ENCODE results near the gene SIVA1. TPM values are rescaled to one million over a fixed set of nuclear protein-coding genes. Genes with fewer than 3 reads are reported as not detected.

The SIVA1 gene, protein sequence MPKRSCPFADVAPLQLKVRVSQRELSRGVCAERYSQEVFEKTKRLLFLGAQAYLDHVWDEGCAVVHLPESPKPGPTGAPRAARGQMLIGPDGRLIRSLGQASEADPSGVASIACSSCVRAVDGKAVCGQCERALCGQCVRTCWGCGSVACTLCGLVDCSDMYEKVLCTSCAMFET
- total RNA-seq (2013), result 52.0 TPM
- polyA plus RNA-seq (100 to 1,000 TPM; 102 to 193 (median 156) TPM), polyA minus RNA-seq (35.2 and 39.0 TPM in 2 replicates), total RNA-seq (4.3 to 31.5 (median 19.4) reads per million in 11 experiments)

DNA sequence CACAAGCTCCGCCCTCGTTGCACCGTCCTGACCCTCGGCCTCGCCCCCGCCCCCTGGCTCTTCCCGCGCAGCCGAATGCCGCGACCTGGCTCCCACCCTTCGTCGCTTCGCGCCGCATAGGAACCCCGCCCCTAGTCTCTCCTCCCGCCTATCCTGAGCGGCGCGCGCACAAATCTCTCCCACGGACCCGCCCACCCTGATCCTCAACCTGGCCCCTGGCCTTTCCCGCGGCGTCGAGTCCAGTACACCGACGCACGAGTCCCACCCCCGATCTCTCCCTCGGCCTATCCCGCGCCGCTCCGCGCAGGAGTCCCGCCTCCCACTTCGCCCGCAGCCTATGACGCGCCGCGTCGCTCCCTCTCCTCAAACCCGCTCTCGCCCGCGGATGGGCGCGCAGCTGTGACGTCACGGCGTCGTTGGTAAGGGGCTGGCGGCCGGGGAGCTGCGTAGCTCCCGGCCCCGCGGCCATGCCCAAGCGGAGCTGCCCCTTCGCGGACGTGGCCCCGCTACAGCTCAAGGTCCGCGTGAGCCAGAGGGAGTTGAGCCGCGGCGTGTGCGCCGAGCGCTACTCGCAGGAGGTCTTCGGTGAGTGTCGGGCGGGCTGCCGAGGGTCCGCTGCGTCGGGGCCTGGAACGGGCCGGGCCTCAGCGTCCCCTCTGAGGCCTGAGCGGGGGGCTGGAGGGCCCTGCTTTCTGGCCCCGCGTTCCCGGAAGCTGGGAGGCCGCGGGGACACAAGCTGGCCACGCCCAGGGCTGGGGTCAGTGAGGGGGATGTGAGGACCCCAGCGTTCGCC is at the start of gene SIVA1:
Gene SIVA1 (plus strand): TSS at position 413 of the 793 bp plus-strand sequence. CDS start 55 bp downstream, at position 468.
- Histone ChIP-seq H3K4me3 (replicated peaks in 1 of 3; ENCODE audit: low read depth in 2 of 3, low read length in 3 of 3) (peak within 1 kb of the TSS; percentile 64 to 91 (median 88)), H2AFZ (ENCODE audit: insufficient read depth, low read depth, low read length, poor library complexity, severe bottlenecking) (peak within 1 kb of the TSS; percentile 93), H4K20me1 (ENCODE audit: insufficient read depth, low read length) (peaks cover 31% of the 10 kb centered on the region), H3K36me3 (replicated peaks in 1 of 2; ENCODE audit: control insufficient read depth in 1 of 2, insufficient read depth in 2 of 2, low read length in 2 of 2) (peaks cover 20 to 32% of the 10 kb centered on the region in 2 donors), H3K9ac (ENCODE audit: insufficient read depth, low read length, poor library complexity, severe bottlenecking) (peak within 1 kb of the TSS; percentile 99), H3K4me1 (ENCODE audit: control insufficient read depth in 1 of 2, insufficient read depth in 2 of 2, low read length in 2 of 2) (peaks cover 19 to 37% of the 10 kb centered on the region in 2 donors), H3K4me2 (replicated peaks; ENCODE audit: extremely low read depth, low read length, poor library complexity, severe bottlenecking) (peak within 1 kb of the TSS; percentile 87), H3K27ac (ENCODE audit: low read depth in 1 of 2, low read length in 2 of 2) (peak within 1 kb of the TSS; percentile 83 to 95), H3K9me3 (replicated peaks in 1 of 2; ENCODE audit: control insufficient read depth in 1 of 2, insufficient read depth in 1 of 2, low read length in 2 of 2) (no peaks in the 10 kb centered on the region), H3K27me3 (ENCODE audit: control insufficient read depth in 2 of 2, insufficient read depth in 2 of 2, low read length in 2 of 2) (no peaks in the 10 kb centered on the region), H3K79me2 (ENCODE audit: insufficient read depth, low read length) (peaks cover 44% of the 10 kb centered on the region)
- peaks cover 0 to 8% (median 2%) of the 10 kb centered on the region in 7 donors for H3K9me3 Mint-ChIP-seq
- under 1% methylated on average over 89 of the region's 95 CpGs for WGBS (ENCODE audit: insufficient coverage)
- peaks cover 25% of the 10 kb centered on the region for H3K4me1 Mint-ChIP-seq
- intact Hi-C loops (cut with micrococcal nuclease), result loop anchor here in 1 of 2 donors (5.0 kb wide), 1 partner anchor 739 kb away; the partner anchor contains the start of gene TEDC1
- peak within 1 kb of the TSS; percentile 85 to 97 (median 93) for H3K27ac Mint-ChIP-seq
- H3K4me3 Mint-ChIP-seq, result peak within 1 kb of the TSS; percentile 83 to 90
- peak; percentile 97 to 100 (median 100) for DNase-seq
- no peaks in the 10 kb centered on the region for H3K27me3 Mint-ChIP-seq (ENCODE audit: low read depth in 3 of 3)
- H3K36me3 Mint-ChIP-seq, result peaks cover 19 to 27% of the 10 kb centered on the region in 2 donors
- TF ChIP-seq, protein P1, sequence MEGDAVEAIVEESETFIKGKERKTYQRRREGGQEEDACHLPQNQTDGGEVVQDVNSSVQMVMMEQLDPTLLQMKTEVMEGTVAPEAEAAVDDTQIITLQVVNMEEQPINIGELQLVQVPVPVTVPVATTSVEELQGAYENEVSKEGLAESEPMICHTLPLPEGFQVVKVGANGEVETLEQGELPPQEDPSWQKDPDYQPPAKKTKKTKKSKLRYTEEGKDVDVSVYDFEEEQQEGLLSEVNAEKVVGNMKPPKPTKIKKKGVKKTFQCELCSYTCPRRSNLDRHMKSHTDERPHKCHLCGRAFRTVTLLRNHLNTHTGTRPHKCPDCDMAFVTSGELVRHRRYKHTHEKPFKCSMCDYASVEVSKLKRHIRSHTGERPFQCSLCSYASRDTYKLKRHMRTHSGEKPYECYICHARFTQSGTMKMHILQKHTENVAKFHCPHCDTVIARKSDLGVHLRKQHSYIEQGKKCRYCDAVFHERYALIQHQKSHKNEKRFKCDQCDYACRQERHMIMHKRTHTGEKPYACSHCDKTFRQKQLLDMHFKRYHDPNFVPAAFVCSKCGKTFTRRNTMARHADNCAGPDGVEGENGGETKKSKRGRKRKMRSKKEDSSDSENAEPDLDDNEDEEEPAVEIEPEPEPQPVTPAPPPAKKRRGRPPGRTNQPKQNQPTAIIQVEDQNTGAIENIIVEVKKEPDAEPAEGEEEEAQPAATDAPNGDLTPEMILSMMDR (IDR thresholded peaks at IDR 0.05), result no peak

DNA sequence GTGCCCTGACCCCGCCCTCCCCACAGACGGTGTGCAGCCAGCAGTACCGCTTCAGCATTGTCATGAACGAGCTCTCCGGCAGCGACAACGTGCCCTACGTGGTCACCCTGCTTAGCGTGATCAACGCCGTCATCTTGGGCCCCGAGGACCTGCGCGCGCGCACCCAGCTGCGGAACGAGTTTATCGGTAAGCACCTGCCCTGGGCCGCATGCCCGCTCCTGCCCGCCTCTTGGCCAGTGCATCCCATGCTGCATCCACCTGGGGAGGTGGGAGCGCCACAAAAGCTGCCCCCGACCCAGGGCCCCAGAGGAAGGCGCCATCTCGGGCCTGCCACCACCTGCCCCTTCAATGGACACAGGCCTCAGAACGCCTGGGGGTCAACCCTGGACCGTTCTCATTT is 49.7 kb upstream of the SIVA1 start:
- no peak overlapping the region for H3K4me3 Mint-ChIP-seq
- intact Hi-C loops (cut with micrococcal nuclease), result no loop called here
- Histone ChIP-seq H3K27ac (ENCODE audit: low read depth in 1 of 2, low read length in 2 of 2) (no peak overlapping the region), H3K36me3 (replicated peaks in 1 of 2; ENCODE audit: control insufficient read depth in 1 of 2, insufficient read depth in 2 of 2, low read length in 2 of 2) (peaks cover 12 to 30% of the 10 kb centered on the region in 2 donors), H3K9me3 (replicated peaks in 1 of 2; ENCODE audit: control insufficient read depth in 1 of 2, insufficient read depth in 1 of 2, low read length in 2 of 2) (no peaks in the 10 kb centered on the region), H3K4me3 (replicated peaks in 1 of 3; ENCODE audit: low read depth in 2 of 3, low read length in 3 of 3) (no peak overlapping the region), H3K79me2 (ENCODE audit: insufficient read depth, low read length) (no peaks in the 10 kb centered on the region), H3K27me3 (ENCODE audit: control insufficient read depth in 2 of 2, insufficient read depth in 2 of 2, low read length in 2 of 2) (no peaks in the 10 kb centered on the region), H4K20me1 (ENCODE audit: insufficient read depth, low read length) (peaks cover under 1% of the 10 kb centered on the region), H3K4me2 (replicated peaks; ENCODE audit: extremely low read depth, low read length, poor library complexity, severe bottlenecking) (no peak overlapping the region), H2AFZ (ENCODE audit: insufficient read depth, low read depth, low read length, poor library complexity, severe bottlenecking) (no peak overlapping the region), H3K9ac (ENCODE audit: insufficient read depth, low read length, poor library complexity, severe bottlenecking) (no peak overlapping the region), H3K4me1 (ENCODE audit: control insufficient read depth in 1 of 2, insufficient read depth in 2 of 2, low read length in 2 of 2) (no peaks in the 10 kb centered on the region)
- WGBS (ENCODE audit: insufficient coverage), result 98% methylated on average over 28 of the region's 28 CpGs
- H3K36me3 Mint-ChIP-seq, result peaks cover 16 to 32% of the 10 kb centered on the region in 2 donors
- peaks cover 0 to 2% (median 0%) of the 10 kb centered on the region in 7 donors for H3K9me3 Mint-ChIP-seq
- DNase-seq, result no peak
- H3K27ac Mint-ChIP-seq, result no peak overlapping the region
- H3K4me1 Mint-ChIP-seq, result no peaks in the 10 kb centered on the region
- H3K27me3 Mint-ChIP-seq (ENCODE audit: low read depth in 3 of 3), result no peaks in the 10 kb centered on the region
- TF ChIP-seq, protein P1 (IDR thresholded peaks at IDR 0.05), result no peak

All from CD14-positive monocyte (primary cell).